Fibroblast of upper back skin (primary cell): Measurements from ENCODE around the gene HSPA9.

Experiments
- DNase-seq: peaks from one replicate; pipeline ENCODE4 v3.0.0-alpha.2; 2013

The HSPA9 gene

DNA sequence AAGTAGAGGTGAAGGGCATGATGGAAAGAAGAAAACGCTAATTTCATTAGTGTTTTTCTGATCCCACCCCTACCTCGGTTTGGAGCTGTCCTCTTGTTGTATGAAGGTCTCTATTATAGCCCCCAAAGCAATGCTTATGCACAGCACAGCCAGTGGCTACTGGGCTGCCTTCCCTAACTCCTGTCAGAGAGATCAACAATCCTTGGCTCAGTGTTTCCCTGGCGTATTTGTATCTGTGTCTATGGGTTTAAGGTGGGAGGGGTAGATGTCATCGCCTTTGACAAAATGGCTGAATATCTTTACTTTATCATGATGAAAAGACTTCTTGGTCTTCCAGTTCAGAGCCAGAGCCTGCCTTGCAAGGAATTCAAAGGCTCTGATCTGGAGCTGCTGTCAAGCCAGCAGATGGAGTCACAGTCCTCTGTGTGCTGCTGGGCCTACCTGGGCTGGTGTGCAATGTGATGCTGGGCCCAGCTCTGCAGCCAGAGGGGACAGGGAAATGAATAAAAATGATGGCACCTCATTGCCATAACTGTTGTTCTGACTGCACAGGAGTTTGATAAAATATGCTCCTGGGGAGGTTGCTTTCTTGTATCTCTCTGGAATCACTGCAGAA lies 20.1 kb upstream of the HSPA9 start:
- DNase-seq, result no peak

- no peak for DNase-seq
Measured at GRCh38 chr5:138594305-138595058, 19.3 kb upstream of the HSPA9 start.

DNA sequence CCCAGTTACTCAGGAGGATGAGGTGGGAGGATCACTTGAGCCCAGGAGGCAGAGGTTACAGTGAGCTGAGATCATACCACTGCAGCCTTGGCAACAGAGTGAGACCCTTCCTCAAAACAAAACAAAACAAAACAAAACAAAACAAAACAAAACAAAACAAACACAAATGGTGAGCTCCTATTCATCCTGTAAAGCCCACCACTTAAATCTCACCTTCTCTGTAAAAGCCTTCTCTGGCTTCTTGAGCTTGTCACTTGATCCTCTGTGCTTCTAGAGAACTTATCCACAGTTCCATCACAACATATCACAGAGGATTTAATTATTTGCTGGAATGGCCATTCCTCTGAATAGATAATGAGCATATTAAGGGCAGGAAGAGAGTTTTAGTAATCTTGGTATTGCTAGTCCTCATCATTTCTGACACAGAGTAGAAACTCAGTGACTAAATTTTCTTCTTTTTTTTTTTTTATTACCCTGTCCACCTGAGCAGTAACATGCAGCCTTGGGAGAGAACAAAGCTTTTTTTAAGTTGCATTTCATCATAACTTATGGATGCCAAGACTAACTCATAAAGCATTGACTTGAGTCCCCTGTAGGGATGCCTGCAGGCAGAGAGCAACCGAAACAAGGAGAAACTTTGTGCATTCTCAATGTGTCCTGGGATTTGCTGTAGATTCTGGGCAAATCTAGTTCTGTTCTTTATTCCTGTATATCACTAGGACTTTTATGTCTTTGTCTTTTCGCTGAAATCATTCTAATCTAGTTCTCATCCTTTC lies 13.0 kb upstream of the HSPA9 start:
- no peak for DNase-seq

GRCh38 chr5:138585157-138585556 lies 10.0 kb upstream of the HSPA9 start:
- DNase-seq, result no peak

- DNase-seq, result no peak
Measured at GRCh38 chr5:138583984-138584637, 8.9 kb upstream of the HSPA9 start.

- DNase-seq, result no peak
Measured at GRCh38 chr5:138582959-138583358, 7.8 kb upstream of the HSPA9 start.

GRCh38 chr5:138580777-138581176 lies 5.6 kb upstream of the HSPA9 start:
- no peak for DNase-seq

GRCh38 chr5:138580001-138580400 lies 4.8 kb upstream of the HSPA9 start:
- DNase-seq, result no peak

DNA sequence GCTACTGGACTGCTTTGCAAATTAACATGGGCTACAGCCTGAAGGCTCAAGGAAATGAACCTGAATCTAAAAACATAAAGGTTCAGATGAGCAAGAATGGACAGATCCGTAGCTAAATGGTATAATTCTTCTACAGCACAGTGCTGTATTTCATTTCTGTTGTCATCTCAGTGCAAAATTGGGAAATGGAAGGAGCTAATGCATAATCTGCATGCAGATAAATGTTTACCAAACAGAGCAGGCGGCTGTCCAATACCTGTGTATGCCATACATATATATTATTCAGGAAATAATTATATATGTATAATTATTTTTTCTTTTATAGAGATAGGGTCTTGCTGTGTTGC lies 4.3 kb upstream of the HSPA9 start:
- no peak for DNase-seq

DNA sequence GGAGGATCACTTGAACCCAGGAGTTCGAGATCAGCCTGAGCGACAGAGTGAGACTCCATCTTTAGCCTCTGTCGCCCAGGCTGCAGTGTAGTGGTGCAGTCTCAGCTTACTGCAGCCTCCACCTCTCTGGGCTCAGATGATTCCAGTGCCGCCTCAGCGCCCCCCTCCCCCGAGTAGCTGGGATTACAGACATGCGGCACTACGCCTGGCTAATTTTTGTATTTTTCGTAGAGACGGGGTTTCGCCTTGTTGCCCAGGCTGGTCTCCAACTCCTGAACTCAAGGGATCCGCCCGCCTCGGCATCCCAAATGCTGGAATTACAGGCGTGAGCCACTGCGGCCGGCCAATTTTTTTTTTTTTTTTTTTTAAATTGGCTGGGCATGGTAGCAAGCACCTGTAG lies 2.3 kb upstream of the HSPA9 start:
- DNase-seq, result no peak

- DNase-seq, result no peak
Measured at GRCh38 chr5:138574744-138575193, 432 bp downstream of the HSPA9 start.

DNA sequence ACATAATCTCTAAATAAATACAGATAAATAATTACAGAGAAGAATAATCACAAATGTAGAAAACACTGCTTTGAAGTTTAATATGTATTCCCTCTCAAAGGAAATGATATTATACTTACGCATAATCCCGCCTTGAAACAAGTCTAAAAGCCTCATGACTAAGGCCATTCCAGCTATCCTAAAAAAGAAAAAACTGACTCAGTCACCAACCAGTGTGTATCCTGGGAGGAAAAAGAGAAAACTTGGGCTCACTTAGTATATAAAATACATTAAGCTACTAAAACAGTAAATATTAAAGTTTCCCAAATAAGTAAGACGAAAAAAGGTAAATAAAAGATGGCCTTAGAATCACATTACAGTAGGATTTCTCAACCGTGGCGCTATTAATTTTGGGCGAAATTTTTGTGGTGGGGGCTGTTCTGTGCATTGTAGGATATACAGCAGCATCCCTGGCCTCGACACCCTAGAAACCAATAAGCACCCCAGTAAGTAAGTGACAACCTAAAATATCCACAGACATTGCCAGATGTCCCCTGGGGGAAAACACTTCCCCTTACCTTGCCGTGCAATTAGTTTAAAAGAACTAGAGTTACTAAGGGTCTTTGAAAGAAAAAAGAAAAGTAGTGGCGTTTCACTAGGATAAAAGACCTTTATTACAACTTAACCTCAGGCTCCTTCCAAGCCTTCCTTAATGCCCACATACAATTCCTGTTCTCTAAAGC lies 1.1 kb downstream of the HSPA9 start:
- peak; percentile 20 for DNase-seq

GRCh38 chr5:138573223-138573622 lies 2.0 kb downstream of the HSPA9 start:
- no peak for DNase-seq

DNA sequence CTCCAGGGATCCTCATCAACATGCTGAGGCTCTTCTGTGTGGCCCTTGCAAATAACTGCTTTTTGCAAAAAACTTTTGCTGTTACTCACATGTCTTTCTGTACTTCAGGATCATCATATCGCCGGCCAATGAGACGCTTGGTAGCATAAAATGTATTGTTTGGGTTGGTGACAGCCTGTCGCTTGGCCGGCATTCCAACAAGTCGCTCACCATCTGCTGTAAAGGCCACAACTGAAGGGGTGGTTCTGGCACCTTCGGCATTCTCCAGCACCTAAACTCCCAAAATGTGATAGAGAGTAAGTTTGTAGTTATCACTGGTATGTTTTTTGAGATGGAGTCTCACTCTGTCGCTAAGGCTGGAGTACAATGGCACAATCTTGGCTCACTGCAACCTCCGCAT lies 4.3 kb downstream of the HSPA9 start:
- no peak for DNase-seq

- no peak for DNase-seq
Measured at GRCh38 chr5:138569782-138570181, 5.4 kb downstream of the HSPA9 start.

- no peak for DNase-seq
Measured at GRCh38 chr5:138568061-138568824, 7.0 kb downstream of the HSPA9 start.

DNA sequence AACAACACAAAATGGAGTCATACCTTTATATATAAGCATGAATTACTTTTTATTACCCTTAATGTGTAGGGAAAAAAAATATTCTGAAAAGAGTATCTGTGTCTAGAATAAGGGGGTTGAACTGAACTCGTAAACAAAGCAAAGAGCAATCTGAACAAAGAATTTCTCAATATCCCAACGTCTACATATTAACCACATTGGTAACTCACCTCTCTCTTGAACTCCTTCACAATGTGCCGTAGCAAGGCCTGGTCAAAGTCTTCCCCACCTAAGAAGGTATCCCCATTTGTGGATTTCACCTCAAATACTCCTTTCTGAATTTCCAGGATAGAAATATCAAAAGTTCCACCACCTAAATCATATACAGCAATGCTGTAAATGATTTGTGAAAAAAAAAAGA lies 8.4 kb downstream of the HSPA9 start:
- no peak for DNase-seq

- no peak for DNase-seq
Measured at GRCh38 chr5:138565100-138565821, 9.9 kb downstream of the HSPA9 start.

GRCh38 chr5:138564242-138564641 lies 11.0 kb downstream of the HSPA9 start:
- no peak for DNase-seq

GRCh38 chr5:138563340-138564118 lies 11.7 kb downstream of the HSPA9 start:
- DNase-seq, result no peak

DNA sequence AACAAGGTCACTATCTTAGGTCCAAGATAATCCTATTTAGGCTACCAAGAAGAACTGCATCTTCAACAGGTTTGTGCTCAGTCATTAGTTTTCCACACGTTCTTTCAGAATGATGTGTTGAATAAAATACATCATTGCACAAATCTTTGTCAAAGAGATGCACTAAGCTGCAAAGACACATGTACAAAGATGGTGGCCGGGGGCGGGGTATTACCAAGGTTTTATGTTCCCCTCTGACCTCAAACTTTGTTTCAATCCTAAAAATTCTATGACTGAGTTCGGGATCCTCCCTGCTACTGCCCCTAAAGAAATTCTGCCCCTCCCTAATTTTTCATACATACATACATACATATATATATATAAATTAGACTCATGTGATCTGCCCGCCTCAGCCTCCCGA lies 14.2 kb downstream of the HSPA9 start:
- DNase-seq, result no peak
